Right atrium auricular region (tissue), 2 donors: ENCODE results near the gene ACSL4. TPM values are rescaled to one million over a fixed set of nuclear protein-coding genes. Genes with fewer than 3 reads are reported as not detected.
"Not testable (repeated sequence)": the region's sequence is repeated elsewhere in the genome, so short reads cannot be mapped to it uniquely, and the experiment has no call there.

Source experiments
- DNase-seq: peaks from one replicate; pipeline ENCODE4 v3.0.0-alpha.2; 2019; ENCODE audit warnings: low spot score
- H3K27ac ChIP-seq, 2 donors: fragments of 200-600 bp; sonication (generic); 1 replicate in 1 of 2; 2 replicates in 1 of 2; pipeline ENCODE4 v1.5.1; 2016 to 2019
- H3K27me3 ChIP-seq, 2 donors: fragments of 200-600 bp; sonication (generic); one replicate each; pipeline versions ENCODE4 v1.5.1 to v1.6.0; 2017 to 2019
- H3K36me3 ChIP-seq: fragments of 200-600 bp; sonication (generic); one replicate; pipeline ENCODE4 v1.5.1; 2016
- H3K4me1 ChIP-seq, 2 donors: fragments of 200-600 bp; sonication (generic); one replicate each; pipeline versions ENCODE4 v1.5.1 to v1.6.0; 2017 to 2019
- H3K4me3 ChIP-seq, 2 donors: fragments of 200-600 bp; sonication (generic); 1 replicate in 1 of 2; 2 replicates in 1 of 2; pipeline ENCODE4 v1.5.1; 2017 to 2019; ENCODE audit warnings: mild to moderate bottlenecking in 1 of 2, moderate library complexity in 1 of 2
- H3K9me3 ChIP-seq, 2 donors: fragments of 200-600 bp; sonication (generic); one replicate each; pipeline ENCODE4 v1.5.1; 2019
- CTCF ChIP-seq, 2 donors: fragments of 200-600 bp; sonication (generic); IDR thresholded peaks; one replicate each; pipeline ENCODE4 v1.5.1; 2019; ENCODE audit warnings: antibody characterized with exemption in 2 of 2
- total RNA-seq, 2 donors: library from RNA; depleted of rRNA; stranded (reverse); fragments of >200 nt; gene quantifications; one replicate each; pipeline ENCODE4 v1.1.0, GENCODE V29; 2016

Gene ACSL4
- total RNA-seq, 2 donors from 2014 or later = 40.5 to 45.5 TPM

GRCh38 chrX:109751698-109752097 is 18.6 kb upstream of the ACSL4 start:
- no peak for DNase-seq
- H3K9me3 ChIP-seq = peaks cover 0 to 17% of the 10 kb centered on the region in 2 donors
- H3K4me3 ChIP-seq = no peak overlapping the region
- no peaks in the 10 kb centered on the region for H3K4me1 ChIP-seq
- H3K36me3 ChIP-seq = no peaks in the 10 kb centered on the region
- TF ChIP-seq CTCF (IDR thresholded peaks at IDR 0.05) = no peak
- no peak overlapping the region for H3K27ac ChIP-seq
- H3K27me3 ChIP-seq = no peaks in the 10 kb centered on the region

- no peaks in the 10 kb centered on the region for H3K27me3 ChIP-seq
- no peaks in the 10 kb centered on the region for H3K9me3 ChIP-seq
- no peaks in the 10 kb centered on the region for H3K36me3 ChIP-seq
- no peaks in the 10 kb centered on the region for H3K4me1 ChIP-seq
- DNase-seq = no peak
- no peak for TF ChIP-seq CTCF (IDR thresholded peaks at IDR 0.05)
- no peak overlapping the region for H3K4me3 ChIP-seq
- no peak overlapping the region for H3K27ac ChIP-seq
Measured at GRCh38 chrX:109749207-109749606, 16.1 kb upstream of the ACSL4 start.

GRCh38 chrX:109747681-109748080 is 14.6 kb upstream of the ACSL4 start:
- no peak for TF ChIP-seq CTCF (IDR thresholded peaks at IDR 0.05)
- H3K36me3 ChIP-seq = no peaks in the 10 kb centered on the region
- no peaks in the 10 kb centered on the region for H3K4me1 ChIP-seq
- H3K27me3 ChIP-seq = no peaks in the 10 kb centered on the region
- H3K9me3 ChIP-seq = no peaks in the 10 kb centered on the region
- no peak for DNase-seq
- no peak overlapping the region for H3K27ac ChIP-seq
- no peak overlapping the region for H3K4me3 ChIP-seq

GRCh38 chrX:109742722-109743121 is 9.7 kb upstream of the ACSL4 start:
- no peaks in the 10 kb centered on the region for H3K27me3 ChIP-seq
- TF ChIP-seq CTCF (IDR thresholded peaks at IDR 0.05) = no peak

GRCh38 chrX:109740896-109741295 is 7.8 kb upstream of the ACSL4 start:
- not testable (repeated sequence) for H3K27me3 ChIP-seq, H3K27ac ChIP-seq, DNase-seq, H3K4me3 ChIP-seq, H3K9me3 ChIP-seq, H3K4me1 ChIP-seq, H3K36me3 ChIP-seq

More at GRCh38 chrX:109742722-109743121, 9.7 kb upstream of the ACSL4 start:
- H3K4me1 ChIP-seq = no peaks in the 10 kb centered on the region
- no peak overlapping the region for H3K27ac ChIP-seq
- no peaks in the 10 kb centered on the region for H3K9me3 ChIP-seq
- no peaks in the 10 kb centered on the region for H3K36me3 ChIP-seq
- DNase-seq = no peak
- H3K4me3 ChIP-seq = no peak overlapping the region

- Histone ChIP-seq H3K27ac (no peak overlapping the region), H3K27me3 (no peaks in the 10 kb centered on the region), H3K4me3 (no peak overlapping the region), H3K36me3 (no peaks in the 10 kb centered on the region), H3K9me3 (no peaks in the 10 kb centered on the region), H3K4me1 (no peaks in the 10 kb centered on the region)
- DNase-seq = no peak
- no peak for TF ChIP-seq CTCF (IDR thresholded peaks at IDR 0.05)
Measured at GRCh38 chrX:109740433-109740809, 7.4 kb upstream of the ACSL4 start.
